ENCODE results near the gene KRTAP1-4.

KRTAP1-4 gene

GRCh38 chr17:41018541-41018940, 11.5 kb downstream of the KRTAP1-4 start (continued):
- TF ChIP-seq TRIM28 (IDR thresholded peaks at IDR 0.05; ENCODE audit: borderline replicate concordance, low read length) (no peak), TCF7L2 (IDR thresholded peaks at IDR 0.05; ENCODE audit: borderline replicate concordance, low read depth, low read length) (no peak), ZNF585B (tag by site-specific recombination; IDR thresholded peaks at IDR 0.05) (no peak), ZNF707 (tag by site-specific recombination; IDR thresholded peaks at IDR 0.05) (no peak), PBX3 (CRISPR knock-in tag; IDR thresholded peaks at IDR 0.05) (no peak)

GRCh38 chr17:41016578-41017215, 13.3 kb downstream of the KRTAP1-4 start:
- ChIA-PET POLR2A (no interaction called here), CTCF (no interaction called here)
- TF ChIP-seq ZNF175 (tag by site-specific recombination; IDR thresholded peaks at IDR 0.05) (no peak), ZNF146 (tag by site-specific recombination; IDR thresholded peaks at IDR 0.05) (no peak), ZNF473 (tag by site-specific recombination; IDR thresholded peaks at IDR 0.05) (no peak), KLF10 (tag by site-specific recombination; IDR thresholded peaks at IDR 0.05) (no peak), ZNF423 (tag by site-specific recombination; IDR thresholded peaks at IDR 0.05) (no peak), ZNF513 (tag by site-specific recombination; IDR thresholded peaks at IDR 0.05) (no peak), PBX3 (CRISPR knock-in tag; IDR thresholded peaks at IDR 0.05) (no peak), TCF7L2 (IDR thresholded peaks at IDR 0.05; ENCODE audit: borderline replicate concordance, low read depth, low read length) (no peak), ZNF433 (tag by site-specific recombination; IDR thresholded peaks at IDR 0.05; ENCODE audit: low read depth) (no peak), ZNF394 (tag by site-specific recombination; IDR thresholded peaks at IDR 0.05; ENCODE audit: borderline replicate concordance) (no peak), ZBTB48 (tag by site-specific recombination; IDR thresholded peaks at IDR 0.05) (no peak), ZNF548 (tag by site-specific recombination; IDR thresholded peaks at IDR 0.05) (no peak), ZBTB44 (tag by site-specific recombination; IDR thresholded peaks at IDR 0.05) (no peak), ZNF580 (tag by site-specific recombination; IDR thresholded peaks at IDR 0.05) (no peak), ZBTB6 (tag by site-specific recombination; IDR thresholded peaks at IDR 0.05) (no peak), KLF8 (tag by site-specific recombination; IDR thresholded peaks at IDR 0.05) (no peak), ZNF488 (tag by site-specific recombination; IDR thresholded peaks at IDR 0.05) (no peak), ZBTB21 (tag by site-specific recombination; IDR thresholded peaks at IDR 0.05) (no peak), ZNF362 (tag by site-specific recombination; IDR thresholded peaks at IDR 0.05) (no peak)
- Histone ChIP-seq H3K27ac (ENCODE audit: extremely low read depth, low read depth, low read length) (no peak overlapping the region), H3K9me3 (ENCODE audit: control insufficient read depth, insufficient read depth, low read depth, low read length) (no peaks in the 10 kb centered on the region), H3K36me3 (ENCODE audit: control insufficient read depth in 2 of 2, insufficient read depth in 1 of 2, low read length in 2 of 2) (no peaks in the 10 kb centered on the region), H3K4me1 (ENCODE audit: control insufficient read depth, insufficient read depth, low read length) (no peaks in the 10 kb centered on the region), H3K4me3 (ENCODE audit: low read depth, low read length) (no peak overlapping the region)

Measured in HEK293 (cell line).